GM18867 (cell line): Measurements from ENCODE around the gene IL36B.

Experiments
- ATAC-seq: cut with Tn5 transposase; IDR thresholded peaks from one replicate; pipeline ENCODE4 v1.9.1; 2021; ENCODE audit warnings: mild to moderate bottlenecking, moderate library complexity; ENCODE audit not compliant: unreplicated experiment

IL36B gene

DNA sequence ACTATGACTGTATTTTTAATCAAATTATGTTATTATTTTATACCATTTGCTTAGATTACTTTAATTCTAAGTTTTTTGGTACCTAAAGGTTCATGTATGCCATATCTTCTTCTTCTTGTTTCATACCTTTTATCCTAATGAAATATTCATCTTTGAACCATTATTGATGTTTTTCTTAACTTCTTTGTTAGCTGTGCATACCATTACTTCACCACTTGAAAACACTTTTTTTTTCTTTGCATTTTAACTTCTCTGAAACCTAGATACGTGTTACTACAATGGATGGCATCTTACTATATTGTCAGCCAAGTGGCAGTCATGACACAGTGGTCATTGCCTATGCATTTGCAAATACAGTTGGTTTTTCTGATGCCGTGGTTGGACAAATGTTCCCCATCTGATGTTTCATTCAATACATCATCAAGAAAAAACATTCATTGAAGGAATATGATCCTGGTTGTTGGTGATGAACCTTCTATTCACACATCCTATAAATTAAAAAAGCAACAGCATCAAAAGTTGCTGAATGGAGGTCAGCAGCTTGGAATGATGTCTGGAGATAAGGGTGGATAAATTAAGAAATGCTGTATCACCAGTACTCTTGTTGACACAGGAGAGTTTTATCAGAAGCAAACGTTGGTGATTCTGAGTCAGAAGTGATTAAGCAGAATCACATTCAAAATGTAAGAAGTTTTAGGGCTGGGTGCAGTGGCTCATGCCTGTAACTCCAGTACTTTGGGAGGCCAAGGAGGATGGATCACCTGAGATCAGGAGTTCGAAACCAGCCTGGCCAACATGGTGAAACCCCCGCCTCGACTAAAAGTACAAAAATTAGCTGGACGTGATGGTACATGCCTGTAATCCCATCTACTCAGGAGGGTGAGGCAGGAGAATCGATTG lies 40.0 kb downstream of the IL36B start:
- ATAC-seq: no peak

DNA sequence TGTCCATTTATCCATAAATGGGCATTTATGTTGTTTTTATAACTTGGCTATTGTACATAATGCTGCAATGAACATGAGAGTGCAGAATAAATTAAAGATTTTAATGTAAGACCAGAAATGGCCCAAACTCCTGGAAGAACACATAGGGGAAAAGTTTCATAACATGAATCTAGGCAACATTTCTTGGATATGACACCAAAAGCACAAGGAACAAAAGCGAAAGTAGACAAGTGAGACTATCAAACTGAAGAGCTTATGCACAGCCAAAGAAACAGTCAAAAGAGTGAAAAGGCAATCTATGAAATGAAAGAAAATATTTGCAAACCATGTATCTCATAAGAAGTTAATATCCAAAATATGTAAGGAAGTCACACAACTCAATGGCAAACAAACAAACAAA lies 41.6 kb downstream of the IL36B start:
- no peak for ATAC-seq

DNA sequence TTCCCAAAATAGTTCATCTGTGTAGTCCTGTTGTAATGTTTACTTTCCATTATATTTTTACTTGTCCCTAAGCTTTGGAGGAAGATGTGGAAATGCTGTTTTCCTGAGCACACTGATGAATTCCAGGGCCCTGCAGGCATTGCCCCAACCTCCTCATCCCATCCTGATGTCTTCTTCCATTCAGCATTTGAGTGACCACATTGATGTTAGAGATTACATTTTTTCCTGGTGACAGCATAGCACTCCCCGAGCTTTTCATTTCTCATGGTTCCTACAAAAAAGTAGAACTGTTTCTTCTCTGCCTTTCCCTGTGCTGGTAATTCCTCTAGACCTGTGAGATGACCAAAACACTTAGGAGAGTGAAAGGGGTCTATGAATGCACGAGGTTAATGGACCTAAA lies 42.6 kb downstream of the IL36B start:
- no peak for ATAC-seq

DNA sequence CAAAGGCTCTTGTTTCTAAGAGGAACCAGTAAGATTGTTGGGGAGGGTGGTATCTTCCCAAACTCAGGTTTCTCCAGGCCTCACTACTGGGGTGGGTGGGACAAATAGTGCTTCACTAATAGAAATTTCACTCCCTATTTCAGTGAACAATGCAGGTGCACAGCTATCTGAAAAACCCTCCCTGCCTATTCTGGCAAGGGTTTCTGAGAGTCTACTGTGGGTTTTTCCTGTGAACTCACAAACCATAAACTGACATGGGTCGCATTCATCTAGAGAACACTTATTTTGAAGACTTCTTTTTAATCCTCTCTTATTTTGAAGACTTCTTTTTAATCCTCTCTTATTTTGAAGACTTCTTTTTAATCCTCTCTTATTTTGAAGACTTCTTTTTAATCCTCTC lies 43.0 kb downstream of the IL36B start:
- ATAC-seq: no peak

DNA sequence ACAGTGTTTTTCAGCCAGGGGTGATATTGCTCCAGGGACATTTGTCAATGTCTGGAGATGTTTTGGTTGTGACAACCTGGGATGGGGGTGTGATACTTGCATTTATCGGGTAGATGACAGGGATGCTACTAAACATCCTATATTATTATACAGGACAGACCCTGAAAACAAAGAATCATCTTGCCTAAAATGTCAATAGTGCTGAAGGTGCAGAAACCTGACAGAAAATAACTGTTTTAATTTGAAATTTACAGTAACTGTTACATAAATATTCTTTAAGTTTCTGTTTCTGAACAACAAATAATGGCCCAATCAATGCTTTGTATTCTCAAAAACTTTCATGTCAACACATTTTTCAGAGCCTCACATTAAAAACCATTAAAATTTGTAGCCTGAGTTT lies 45.4 kb downstream of the IL36B start:
- no peak for ATAC-seq

DNA sequence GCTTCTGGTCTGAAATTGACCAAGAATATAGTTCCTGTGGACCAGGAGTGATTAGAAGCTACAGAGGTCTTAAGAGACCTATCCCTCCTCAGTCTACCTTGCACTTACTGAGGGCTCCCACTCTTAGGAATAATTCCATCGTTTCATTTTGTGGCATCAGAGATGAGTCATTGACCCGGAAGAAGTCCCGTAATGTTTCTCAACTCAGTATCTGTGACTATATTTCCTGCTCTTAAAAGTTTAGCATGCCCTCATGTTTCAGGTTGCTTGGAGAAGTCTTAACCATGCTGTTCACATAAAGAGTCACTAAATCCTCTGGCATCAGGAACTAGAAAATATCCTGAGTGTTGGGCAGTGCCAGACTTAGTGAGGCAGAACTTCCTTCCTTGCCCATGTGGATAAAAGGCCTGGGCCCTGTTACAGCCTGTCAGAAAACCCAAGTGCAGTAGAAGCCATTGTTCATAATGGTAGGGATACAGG lies 47.6 kb downstream of the IL36B start, which contains the start of gene IL36A:
IL36A (plus strand) TSS at position 430 of the 480 bp plus-strand sequence. CDS start 413 bp downstream, outside the sequence.
- ATAC-seq: no peak

DNA sequence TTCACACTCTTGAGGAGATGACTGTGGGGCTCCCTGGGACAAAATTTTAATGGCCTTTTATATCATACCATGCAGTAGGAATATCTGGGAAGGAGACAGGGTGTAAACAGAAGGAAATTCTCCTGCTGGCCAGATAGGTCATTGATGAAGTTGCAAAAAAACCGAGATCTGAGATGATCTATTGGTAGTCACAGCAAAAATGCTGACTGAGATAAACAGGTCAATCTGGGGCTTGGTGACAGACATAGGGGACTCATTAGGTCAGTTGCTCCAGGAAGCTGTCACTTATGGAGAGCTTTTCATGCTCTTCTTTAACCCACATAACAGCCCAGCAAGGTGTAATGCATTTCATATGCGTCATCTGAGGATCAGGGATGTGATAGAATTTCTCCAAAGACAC lies 50.0 kb downstream of the IL36B start:
- no peak for ATAC-seq

DNA sequence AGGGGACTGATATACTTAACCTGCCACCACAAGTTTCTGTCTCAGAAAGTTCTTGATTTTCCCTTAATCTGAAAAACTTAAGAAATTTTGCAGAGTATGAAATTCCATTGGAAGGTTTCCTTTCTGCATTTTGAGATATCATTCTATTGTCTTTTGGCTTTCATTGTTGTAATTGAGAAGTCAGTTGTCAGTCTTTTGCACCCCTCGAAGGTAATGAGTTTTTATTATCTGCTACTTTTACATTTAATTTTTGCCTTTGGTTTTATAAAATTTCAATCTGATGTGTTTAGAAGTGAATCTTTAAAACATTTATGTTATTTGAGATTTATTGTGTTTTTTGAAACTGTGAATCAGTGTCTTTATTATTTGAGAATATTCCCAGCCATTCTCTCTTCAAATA lies 52.2 kb downstream of the IL36B start:
- no peak for ATAC-seq

DNA sequence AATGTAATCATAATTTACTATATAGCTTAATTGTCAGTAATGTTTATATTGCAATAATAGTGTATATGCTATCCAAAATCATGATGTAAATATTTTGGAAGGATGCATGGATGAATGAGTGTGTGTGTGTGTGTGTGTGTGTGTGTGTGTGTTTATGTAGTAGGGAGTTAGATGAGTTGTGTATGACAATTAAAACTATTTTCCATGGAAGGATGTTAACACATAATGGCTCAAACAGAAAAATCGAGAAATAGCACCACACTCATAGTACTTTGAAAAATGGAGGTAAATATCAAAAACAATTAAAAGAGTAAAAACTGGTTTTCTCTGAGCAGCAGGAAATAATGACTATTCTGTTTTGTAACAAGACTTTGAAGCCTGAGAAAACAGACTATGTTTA lies 55.5 kb downstream of the IL36B start:
- ATAC-seq: no peak

DNA sequence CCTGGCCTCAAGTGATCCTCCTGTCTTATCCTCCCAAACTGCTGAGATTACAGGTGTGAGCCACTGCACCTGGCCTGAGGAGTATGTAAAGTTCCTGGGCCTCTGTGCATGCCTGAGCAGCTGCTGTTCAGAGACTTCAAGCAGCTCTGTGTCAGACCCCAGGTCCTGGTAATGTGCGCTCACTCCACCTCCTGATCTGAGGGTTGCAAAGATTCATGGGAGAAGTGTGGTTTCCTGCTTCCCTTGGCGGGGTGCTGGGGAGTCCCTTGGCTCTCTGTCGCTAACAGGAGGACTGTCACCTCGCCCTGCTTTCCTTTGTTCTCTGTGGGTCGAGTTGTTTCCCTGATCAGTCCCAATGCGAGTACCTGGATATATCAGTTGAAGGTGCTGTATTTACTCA lies 56.0 kb downstream of the IL36B start:
- no peak for ATAC-seq

DNA sequence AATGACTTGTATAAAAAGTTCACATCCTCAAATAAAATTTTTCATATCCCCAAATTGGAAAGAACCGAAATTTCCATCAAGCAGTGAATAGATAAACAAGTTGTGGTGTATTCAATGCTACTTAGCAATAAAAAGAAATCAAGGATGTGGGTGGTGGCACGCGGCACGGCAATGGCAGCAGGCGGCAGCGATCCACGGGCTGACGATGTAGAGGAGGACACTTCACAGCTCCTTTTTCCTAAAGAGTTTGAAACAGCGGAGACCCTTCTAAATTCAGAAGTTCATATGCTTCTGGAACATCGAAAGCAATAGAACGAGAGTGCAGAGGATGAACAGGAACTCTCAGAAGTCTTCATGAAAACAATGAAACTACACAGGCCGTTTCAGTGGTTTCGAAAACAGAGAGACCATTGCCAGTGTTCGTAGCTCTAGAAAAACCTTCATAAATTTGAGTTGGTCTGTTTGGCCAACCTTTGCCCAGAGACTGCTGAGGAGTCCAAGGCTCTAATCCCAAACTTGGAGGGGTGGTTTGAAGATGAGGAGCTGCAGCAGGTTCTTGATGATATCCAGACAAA lies 57.2 kb downstream of the IL36B start:
- no peak for ATAC-seq

DNA sequence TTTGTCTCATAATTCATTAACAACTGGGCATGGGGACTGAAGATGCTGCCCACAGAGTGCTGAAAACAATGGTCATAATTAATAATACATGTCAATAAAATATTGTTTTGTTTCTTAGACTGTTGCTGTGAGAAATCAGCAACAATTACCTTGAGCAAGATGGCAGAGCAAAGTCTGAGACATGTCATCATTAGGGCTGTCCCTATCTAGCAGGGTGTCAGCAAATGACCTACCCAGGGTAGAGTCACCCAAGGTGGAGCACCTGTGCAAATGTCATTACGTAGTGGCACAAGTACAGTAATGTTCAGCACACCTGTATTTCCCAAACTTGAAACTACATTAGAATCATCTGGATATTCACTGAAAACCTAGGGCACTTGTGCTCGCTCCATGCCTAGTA lies 58.0 kb downstream of the IL36B start:
- no peak for ATAC-seq

DNA sequence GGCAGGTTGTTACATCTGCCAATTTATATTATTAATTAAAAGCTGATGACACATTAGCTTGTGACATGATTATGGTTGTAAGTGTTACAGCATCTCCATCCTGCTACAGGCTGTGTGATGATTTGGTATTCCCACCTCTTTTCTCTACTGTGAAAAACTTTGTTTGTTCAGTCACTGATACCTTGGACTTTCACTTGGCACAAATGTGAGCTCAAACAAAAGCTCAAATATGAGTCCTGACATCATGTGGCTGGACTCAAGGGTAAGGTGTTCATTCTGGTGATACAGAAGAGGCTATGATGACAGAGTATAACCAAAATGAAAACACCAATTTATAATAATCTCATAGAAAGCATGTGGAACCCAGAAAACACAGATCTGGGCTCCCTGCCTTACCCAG lies 58.8 kb downstream of the IL36B start:
- no peak for ATAC-seq

DNA sequence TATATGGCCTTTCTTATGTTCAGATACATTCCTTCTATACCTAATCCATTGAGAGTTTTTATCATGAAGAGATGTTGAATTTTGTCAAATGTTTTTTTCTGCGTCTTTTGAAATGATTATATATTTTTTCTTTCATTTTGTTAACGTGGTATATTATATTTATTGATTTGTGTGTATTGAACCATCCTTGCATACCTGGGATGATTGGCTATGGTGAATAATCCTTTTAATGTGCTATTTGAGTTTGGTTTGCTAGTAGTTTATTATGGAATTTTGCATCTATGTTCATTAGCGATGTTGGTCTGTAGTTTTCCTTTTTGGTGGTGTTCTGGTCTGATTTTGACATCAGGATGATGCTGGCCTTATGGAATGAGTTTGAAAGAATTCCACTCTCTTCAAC lies 63.1 kb downstream of the IL36B start:
- no peak for ATAC-seq

DNA sequence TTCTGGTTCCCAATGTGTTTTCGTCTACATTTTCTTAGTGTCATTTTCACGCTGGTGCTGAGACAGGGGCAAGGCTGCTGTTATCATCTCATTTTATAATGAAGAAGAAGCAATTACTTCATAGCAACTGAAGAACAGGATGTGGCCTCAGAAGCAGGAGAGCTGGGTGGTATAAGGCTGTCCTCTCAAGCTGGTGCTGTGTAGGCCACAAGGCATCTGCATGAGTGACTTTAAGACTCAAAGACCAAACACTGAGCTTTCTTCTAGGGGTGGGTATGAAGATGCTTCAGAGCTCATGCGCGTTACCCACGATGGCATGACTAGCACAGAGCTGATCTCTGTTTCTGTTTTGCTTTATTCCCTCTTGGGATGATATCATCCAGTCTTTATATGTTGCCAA lies 67.6 kb downstream of the IL36B start:
- no peak for ATAC-seq

DNA sequence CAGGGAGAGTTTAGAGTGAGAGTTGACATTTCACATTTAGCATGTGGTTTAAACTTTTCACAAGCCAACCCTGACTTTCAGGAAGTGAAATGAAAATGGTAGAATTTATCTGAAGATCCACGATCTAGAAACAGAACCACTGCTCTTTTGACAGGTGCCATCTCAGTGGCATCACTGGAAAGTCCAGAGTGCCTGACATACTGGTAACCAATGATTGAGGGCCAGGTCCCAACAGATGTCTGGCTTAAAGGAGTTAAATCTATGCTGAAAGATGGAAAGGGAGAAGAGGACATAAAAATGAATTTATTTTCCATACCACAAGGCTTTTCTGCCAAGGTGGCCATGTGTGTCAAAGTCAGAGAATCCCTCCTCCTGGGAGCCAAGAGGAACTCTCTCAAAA lies 72.1 kb downstream of the IL36B start:
- ATAC-seq: no peak

DNA sequence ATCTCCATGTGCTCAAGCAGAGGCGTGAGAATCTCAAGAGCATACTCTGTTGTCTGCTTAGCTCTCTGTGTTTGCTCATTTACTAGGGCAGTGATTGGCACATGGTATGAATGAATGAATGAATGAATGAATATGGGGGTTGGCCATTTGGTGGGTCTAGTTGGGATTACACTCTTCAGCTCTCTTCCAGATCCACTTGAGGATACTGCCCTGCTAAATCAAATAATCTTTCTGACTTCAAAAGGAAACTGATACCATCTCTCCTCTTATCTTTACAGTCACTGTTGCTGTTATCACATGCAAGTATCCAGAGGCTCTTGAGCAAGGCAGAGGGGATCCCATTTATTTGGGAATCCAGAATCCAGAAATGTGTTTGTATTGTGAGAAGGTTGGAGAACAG lies 72.9 kb downstream of the IL36B start:
- ATAC-seq: no peak

DNA sequence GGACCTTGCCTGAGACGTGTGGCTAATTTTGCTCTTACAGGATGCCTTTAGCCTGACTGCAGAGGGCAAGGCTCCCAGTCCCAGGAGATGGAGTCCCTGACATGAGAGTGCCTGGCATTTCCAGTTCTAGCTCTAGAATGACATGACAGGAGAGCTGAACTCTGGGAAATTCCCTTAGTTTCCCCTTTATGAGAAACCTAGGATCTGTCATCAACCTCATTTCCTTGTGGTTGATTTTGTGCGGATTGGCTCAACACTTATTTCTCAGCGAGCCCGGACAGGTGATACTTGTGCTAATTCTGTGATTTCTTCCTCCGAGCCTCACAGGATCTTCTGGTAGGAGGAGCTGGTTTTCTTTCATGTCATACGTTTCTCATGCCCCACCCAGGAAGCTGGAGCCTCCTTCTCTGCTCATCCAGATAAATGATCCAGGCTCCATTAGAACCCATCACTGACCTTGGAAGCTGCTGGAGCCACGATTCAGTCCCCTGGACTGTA lies 75.1 kb downstream of the IL36B start, which contains the start of gene IL36G:
IL36G (plus strand) TSS at position 448 of the 498 bp plus-strand sequence. CDS start 633 bp downstream, outside the sequence.
- no peak for ATAC-seq
